Hepatocyte (in vitro differentiated cells): ENCODE measurements around the gene FOXD4L3. TPM values are rescaled to one million over a fixed set of nuclear protein-coding genes. Genes with fewer than 3 reads are reported as not detected.
A peak's percentile ranks its signal among the peaks of the same experiment; 100 is the strongest.
"Not testable (repeated sequence)": the region's sequence is repeated elsewhere in the genome, so short reads cannot be mapped to it uniquely, and the experiment has no call there.

Source experiments
- DNase-seq: peaks from one replicate; pipeline ENCODE4 v3.0.0-alpha.2; 2016; ENCODE audit warnings: low spot score
- H2AFZ ChIP-seq: fragments of 200-600 bp; sonication (generic); 2 replicates; pipeline ENCODE4 v1.6.0; 2016; ENCODE audit warnings: antibody characterized with exemption, mild to moderate bottlenecking
- H3K27ac ChIP-seq: fragments of 200-600 bp; sonication (generic); 2 replicates; pipeline ENCODE4 v1.5.1; 2016; ENCODE audit warnings: mild to moderate bottlenecking
- H3K27me3 ChIP-seq: fragments of 200-600 bp; sonication (generic); 2 replicates; pipeline ENCODE4 v1.6.1; 2016
- H3K36me3 ChIP-seq: fragments of 200-600 bp; sonication (generic); replicated peaks from 2 replicates; pipeline ENCODE4 v1.5.1; 2016; ENCODE audit warnings: low read depth; ENCODE audit not compliant: insufficient read depth
- H3K4me1 ChIP-seq: fragments of 200-600 bp; sonication (generic); 2 replicates; pipeline ENCODE4 v1.5.1; 2016; ENCODE audit warnings: mild to moderate bottlenecking, moderate library complexity; ENCODE audit not compliant: insufficient read depth
- H3K4me2 ChIP-seq: fragments of 200-600 bp; sonication (generic); 2 replicates; pipeline ENCODE4 v1.6.0; 2016
- H3K4me3 ChIP-seq: fragments of 200-600 bp; sonication (generic); 2 replicates; pipeline ENCODE4 v1.5.1; 2016; ENCODE audit warnings: mild to moderate bottlenecking
- H3K79me2 ChIP-seq: fragments of 200-600 bp; sonication (generic); 2 replicates; pipeline ENCODE4 v1.6.0; 2017; ENCODE audit warnings: mild to moderate bottlenecking
- H3K9me2 ChIP-seq: fragments of 200-600 bp; sonication (generic); replicated peaks from 2 replicates; pipeline ENCODE4 v1.6.0; 2017; ENCODE audit warnings: mild to moderate bottlenecking; ENCODE audit not compliant: insufficient read depth
- H3K9me3 ChIP-seq: fragments of 200-600 bp; sonication (generic); 2 replicates; pipeline ENCODE4 v1.5.1; 2016; ENCODE audit warnings: low read depth, mild to moderate bottlenecking
- H4K20me1 ChIP-seq: fragments of 200-600 bp; sonication (generic); 2 replicates; pipeline ENCODE4 v1.6.0; 2016; ENCODE audit warnings: mild to moderate bottlenecking; ENCODE audit not compliant: insufficient read depth, poor library complexity, severe bottlenecking
- EZH2 ChIP-seq: fragments of 200-600 bp; sonication (generic); IDR thresholded peaks from 2 replicates; pipeline ENCODE4 v1.6.1; 2016; ENCODE audit warnings: antibody characterized with exemption, mild to moderate bottlenecking, borderline replicate concordance
- EZH2phosphoT487 ChIP-seq: fragments of 200-600 bp; sonication (generic); IDR thresholded peaks from one replicate; pipeline ENCODE4 v1.6.1; 2018; ENCODE audit warnings: antibody characterized with exemption, mild to moderate bottlenecking, low read depth, moderate library complexity; ENCODE audit not compliant: unreplicated experiment, severe bottlenecking
- WGBS: methylation state at CpG from one replicate; pipeline ENCODE4 v1.1.6; 2016; ENCODE audit warnings: low lambda C conversion rate; ENCODE audit errors: missing lambda C conversion rate; 5-methylcytosine and 5-hydroxymethylcytosine counted together
- polyA plus RNA-seq: library from polyadenylated mRNA; unstranded; fragments of >200 nt; fragmentation: Nextera tagmentation; extraction: Ambion mirVana; gene quantifications from 2 replicates; pipeline ENCODE4 v1.2.1, GENCODE V29; 2016
- total RNA-seq: library from RNA; depleted of rRNA; stranded (reverse); fragments of >200 nt; gene quantifications from 2 replicates; pipeline ENCODE4 v1.2.3, GENCODE V29; 2014

FOXD4L3 gene
- total RNA-seq, result 0.12 TPM in 1 of 2 replicates, not detected in the other
- polyA plus RNA-seq, result not detected in 2 replicates

- not testable (repeated sequence) for H3K9me2 ChIP-seq, H3K79me2 ChIP-seq, H3K4me1 ChIP-seq, H3K4me3 ChIP-seq, H3K4me2 ChIP-seq, H3K9me3 ChIP-seq, DNase-seq, H3K27ac ChIP-seq, H3K27me3 ChIP-seq, H3K36me3 ChIP-seq, H2AFZ ChIP-seq, H4K20me1 ChIP-seq
- WGBS, result 4% methylated on average over 4 of the region's 15 CpGs
Observed at GRCh38 chr9:68302567-68302966, at the start of gene FOXD4L3. Gene FOXD4L3 (plus strand): TSS chr9:68302867. CDS start chr9:68302952, 85 bp downstream.

DNA sequence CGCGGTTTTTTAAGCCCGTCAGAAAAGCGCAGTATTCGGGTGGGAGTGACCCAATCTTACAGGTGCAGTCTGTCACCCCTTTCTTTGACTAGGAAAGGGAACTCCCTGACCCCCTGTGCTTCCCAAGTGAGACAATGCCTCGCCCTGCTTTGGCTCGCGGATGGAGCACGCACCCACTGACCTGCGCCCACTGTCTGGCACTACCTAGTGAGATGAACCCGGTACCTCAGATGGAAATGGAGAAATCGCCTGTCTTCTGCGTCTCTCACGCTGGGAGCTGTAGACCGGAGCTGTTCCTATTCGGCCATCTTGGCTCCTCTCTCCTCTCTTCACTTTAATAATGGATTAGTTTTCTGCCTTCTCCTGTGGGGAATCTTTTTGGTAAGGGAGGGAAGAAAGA lies 21.6 kb upstream of the FOXD4L3 start:
- not testable (repeated sequence) for H4K20me1 ChIP-seq, DNase-seq, H3K4me2 ChIP-seq, H3K27ac ChIP-seq, H2AFZ ChIP-seq, H3K4me3 ChIP-seq, H3K27me3 ChIP-seq, H3K4me1 ChIP-seq, H3K9me2 ChIP-seq, H3K36me3 ChIP-seq, H3K9me3 ChIP-seq, H3K79me2 ChIP-seq
- WGBS, result 88% methylated on average over 11 of the region's 16 CpGs

DNA sequence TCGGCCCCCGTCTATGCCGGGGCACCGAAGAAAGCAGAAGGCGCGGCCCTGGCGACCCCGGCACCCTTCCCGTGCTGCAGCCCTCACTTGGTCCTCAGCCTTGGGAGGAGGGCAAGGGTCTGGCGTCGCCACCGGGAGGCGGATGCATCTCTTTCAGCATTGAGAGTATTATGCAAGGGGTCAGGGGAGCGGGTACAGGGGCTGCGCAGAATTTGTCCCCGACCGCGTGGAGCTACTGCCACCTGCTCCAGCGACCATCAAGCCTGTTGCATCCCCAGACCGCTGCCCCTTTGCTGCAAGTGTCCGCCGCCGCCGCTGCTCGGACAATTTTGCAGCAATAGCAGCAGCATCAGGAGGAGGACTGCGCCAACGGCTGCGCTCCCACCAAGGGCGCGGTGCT lies 1.1 kb downstream of the FOXD4L3 start:
- H4K20me1 ChIP-seq, H3K79me2 ChIP-seq, H3K27ac ChIP-seq, H3K27me3 ChIP-seq, H3K9me2 ChIP-seq, H3K4me1 ChIP-seq, H3K4me3 ChIP-seq, H3K9me3 ChIP-seq, H2AFZ ChIP-seq, H3K36me3 ChIP-seq, DNase-seq, H3K4me2 ChIP-seq: not testable (repeated sequence)
- TF ChIP-seq EZH2, result peak; percentile 47
- no CpG with 5 or more reads among the region's 30 CpGs for WGBS

GRCh38 chr9:68304212-68304611 lies 1.5 kb downstream of the FOXD4L3 start:
- H3K36me3 ChIP-seq, H3K9me3 ChIP-seq, DNase-seq, H4K20me1 ChIP-seq, H3K9me2 ChIP-seq, H3K4me2 ChIP-seq, H3K4me1 ChIP-seq, H3K4me3 ChIP-seq, H2AFZ ChIP-seq, H3K79me2 ChIP-seq, H3K27me3 ChIP-seq, H3K27ac ChIP-seq: not testable (repeated sequence)
- TF ChIP-seq EZH2, result peak; percentile 44
- 14% methylated on average over 11 of the region's 21 CpGs for whole genome bisulfite sequencing

GRCh38 chr9:68304777-68305176 lies 2.1 kb downstream of the FOXD4L3 start:
- H3K27me3 ChIP-seq, H3K36me3 ChIP-seq, H3K27ac ChIP-seq, H3K4me1 ChIP-seq, H3K4me3 ChIP-seq, H3K4me2 ChIP-seq, H3K9me3 ChIP-seq, H4K20me1 ChIP-seq, H2AFZ ChIP-seq, H3K79me2 ChIP-seq, DNase-seq, H3K9me2 ChIP-seq: not testable (repeated sequence)
- TF ChIP-seq EZH2phosphoT487, result peak; percentile 34
- TF ChIP-seq EZH2, result peak; percentile 55
- 38% methylated on average over 3 of the region's 4 CpGs for WGBS

GRCh38 chr9:68305680-68306285 lies 3.1 kb downstream of the FOXD4L3 start:
- H3K27me3 ChIP-seq, H3K4me3 ChIP-seq, H3K4me1 ChIP-seq, H3K79me2 ChIP-seq, DNase-seq, H4K20me1 ChIP-seq, H3K4me2 ChIP-seq, H3K36me3 ChIP-seq, H2AFZ ChIP-seq, H3K27ac ChIP-seq, H3K9me2 ChIP-seq, H3K9me3 ChIP-seq: not testable (repeated sequence)
- WGBS, result 42% methylated on average over 11 of the region's 21 CpGs
